ENCODE data around the gene BNC1. TPM values are rescaled to one million over a fixed set of nuclear protein-coding genes. Genes with fewer than 3 reads are reported as not detected.

Gene BNC1
- total RNA-seq, 1 experiment from 2014 or later = not detected

DNA sequence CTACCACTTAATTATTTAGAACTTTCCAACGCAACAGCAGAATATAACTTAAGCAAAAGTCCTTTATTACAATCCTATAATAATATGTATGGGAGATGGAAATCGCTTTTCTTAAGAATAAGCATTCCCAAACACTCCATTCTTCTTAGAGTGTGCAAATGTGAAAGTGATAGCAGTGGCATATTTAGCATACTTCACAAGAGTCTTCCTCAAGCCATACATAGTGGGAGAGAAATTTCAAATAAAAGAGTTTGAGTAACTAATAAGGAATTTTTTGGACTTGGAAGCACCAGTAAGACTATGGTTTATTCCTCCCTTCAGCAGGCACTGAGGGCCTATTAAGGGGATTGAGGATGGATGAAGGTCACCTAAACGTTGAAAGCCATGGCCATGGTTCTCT, 22.1 kb upstream of the BNC1 start:
- no peak overlapping the region for H3K4me3 ChIP-seq

DNA sequence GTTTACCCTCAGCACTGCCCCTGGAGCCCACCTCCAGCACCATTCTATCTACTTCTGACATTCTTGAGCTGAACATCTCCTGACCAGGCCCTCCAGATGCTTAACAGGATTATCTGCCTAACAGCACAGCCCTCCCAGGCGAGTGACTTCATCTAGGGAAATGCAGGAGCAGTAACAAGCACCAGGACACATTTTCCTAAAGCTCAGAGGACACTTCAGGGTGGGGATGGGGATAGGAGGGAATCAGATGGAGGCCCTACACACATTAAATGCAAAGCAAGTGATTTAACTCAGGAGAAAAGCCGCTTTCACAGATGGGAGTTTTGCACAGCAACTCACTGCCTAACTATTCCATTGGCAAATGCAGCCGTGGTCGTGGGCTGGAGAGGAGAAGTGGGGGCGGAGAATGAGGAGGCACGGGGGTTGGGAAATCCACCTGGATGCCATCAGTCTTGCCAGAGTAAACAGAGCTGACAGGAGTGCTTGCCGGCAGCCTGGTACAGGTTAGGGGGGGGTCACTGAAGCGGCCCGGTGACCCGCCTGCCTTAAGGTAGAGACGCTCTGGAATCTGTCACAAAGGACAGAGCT, 21.3 kb upstream of the BNC1 start:
- Histone ChIP-seq H3K27ac (no peak overlapping the region), H3K4me1 (peaks cover 4% of the 10 kb centered on the region; the same call in 1 of the 2 replicates)
- peak; percentile 8 to 27 for DNase-seq

More for the DNA sequence above, 22.1 kb upstream of the BNC1 start:
- Histone ChIP-seq H3K36me3 (no peaks in the 10 kb centered on the region), H3K27ac (no peak overlapping the region), H3K4me1 (peaks cover 4% of the 10 kb centered on the region; the same call in 1 of the 2 replicates), H3K27me3 (no peaks in the 10 kb centered on the region), H3K9me3 (replicated peaks) (no peaks in the 10 kb centered on the region; the same call in 1 of the 2 replicates)
- DNase-seq = no peak

DNA sequence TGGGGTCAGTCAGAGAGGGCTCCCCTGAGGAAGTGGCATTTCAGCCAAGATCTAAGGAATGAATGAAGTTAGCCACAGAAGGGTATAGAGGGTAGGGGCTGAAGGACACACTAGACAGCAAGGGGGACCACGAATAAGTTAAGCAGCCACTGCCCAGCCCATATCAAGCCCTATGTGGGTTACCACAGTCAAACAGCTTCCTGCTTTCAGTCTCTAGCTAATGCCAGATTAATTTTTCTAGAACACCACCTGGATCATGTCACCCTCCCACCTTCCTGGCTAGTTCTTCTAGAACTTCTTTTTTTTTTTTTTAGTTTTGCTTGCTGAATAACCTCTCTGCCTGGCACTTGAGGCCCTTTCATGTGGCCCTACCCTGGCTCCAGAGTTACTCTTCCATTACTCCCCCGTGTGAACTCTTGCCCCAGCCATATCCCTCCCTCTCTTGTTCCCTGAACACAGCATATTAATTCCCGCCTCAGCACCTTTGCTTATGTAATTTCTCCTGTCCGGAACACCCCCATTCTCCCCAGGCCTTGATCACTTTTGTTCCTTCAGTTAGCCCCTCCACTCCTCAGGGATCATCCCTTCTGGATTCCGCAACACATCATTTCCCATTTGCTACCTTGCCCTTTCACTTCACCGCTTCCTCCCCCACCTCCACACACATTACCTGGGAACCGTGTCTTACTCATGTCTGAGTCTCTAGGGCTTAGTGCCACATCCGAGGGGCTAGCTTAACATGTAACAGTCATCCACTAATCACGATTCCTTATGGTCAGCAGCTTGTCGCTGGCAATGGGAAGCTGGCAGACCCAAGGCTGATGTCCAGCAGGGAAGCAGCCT, 20.6 kb upstream of the BNC1 start:
- H3K4me3 ChIP-seq = no peak overlapping the region
- H3K36me3 ChIP-seq = no peaks in the 10 kb centered on the region
- no peaks in the 10 kb centered on the region; the same call in 1 of the 2 replicates for H3K9me3 ChIP-seq (replicated peaks)
- H3K4me1 ChIP-seq = 0 out of 2 replicates have a peak, but pooled peaks cover 4% of the 10 kb centered on the region
- H3K27ac ChIP-seq = no peak overlapping the region
- no peaks in the 10 kb centered on the region for H3K27me3 ChIP-seq
- no peak for DNase-seq

More for the DNA sequence above, 21.3 kb upstream of the BNC1 start:
- Histone ChIP-seq H3K27me3 (no peaks in the 10 kb centered on the region), H3K36me3 (no peaks in the 10 kb centered on the region), H3K4me3 (peak overlapping the region; percentile 11; the same call in 1 of the 2 replicates), H3K9me3 (replicated peaks) (no peaks in the 10 kb centered on the region; the same call in 1 of the 2 replicates)

DNA sequence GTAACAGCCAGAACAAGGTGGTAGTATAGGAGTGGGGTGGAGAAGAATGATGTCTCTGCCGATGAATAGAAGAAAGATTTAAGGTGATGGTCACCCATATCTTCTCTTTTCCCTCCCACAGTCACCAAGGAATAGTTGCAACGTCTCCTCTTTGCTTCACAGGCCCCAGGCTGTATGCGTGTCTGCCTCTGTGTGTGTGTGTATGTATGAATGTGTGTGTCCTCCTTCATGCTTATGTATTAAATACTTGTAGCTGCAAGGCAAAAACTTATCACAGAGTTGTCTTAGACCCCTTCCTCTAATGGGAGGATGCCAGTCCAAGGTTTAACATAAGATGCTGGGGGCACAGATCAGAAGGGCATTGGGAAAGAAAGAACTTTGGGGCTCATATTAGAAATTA, 19.1 kb upstream of the BNC1 start:
- no peaks in the 10 kb centered on the region; the same call in 1 of the 2 replicates for H3K9me3 ChIP-seq (replicated peaks)
- no peak for DNase-seq
- H3K27me3 ChIP-seq = no peaks in the 10 kb centered on the region

DNA sequence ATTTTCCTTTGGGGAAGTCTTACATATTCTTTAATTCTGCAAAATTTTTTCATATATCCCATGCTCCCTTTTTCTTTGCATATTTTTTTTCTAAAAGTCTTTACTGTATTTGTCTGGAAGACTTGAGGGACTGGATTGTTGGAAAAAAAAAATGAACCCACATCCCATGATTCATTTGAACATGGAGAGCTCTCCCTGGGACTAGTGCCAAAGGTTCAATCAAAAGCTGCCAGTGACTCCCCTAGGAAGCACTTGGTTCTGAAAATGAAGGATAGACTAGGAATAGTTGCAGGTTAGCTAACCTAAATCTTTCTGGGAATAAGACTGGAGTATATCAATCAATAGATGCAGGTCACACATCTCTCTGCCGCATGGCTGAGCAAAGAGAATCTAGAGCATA, 16.4 kb upstream of the BNC1 start:
- H3K4me1 ChIP-seq = no peaks in the 10 kb centered on the region
- no peak for DNase-seq
- no peaks in the 10 kb centered on the region for H3K27me3 ChIP-seq
- no peaks in the 10 kb centered on the region; the same call in 1 of the 2 replicates for H3K9me3 ChIP-seq (replicated peaks)
- no peak overlapping the region for H3K27ac ChIP-seq
- no peak overlapping the region for H3K4me3 ChIP-seq
- H3K36me3 ChIP-seq = no peaks in the 10 kb centered on the region

More for the DNA sequence above, 19.1 kb upstream of the BNC1 start:
- H3K27ac ChIP-seq = no peak overlapping the region
- 0 out of 2 replicates have a peak, but pooled peaks cover 4% of the 10 kb centered on the region for H3K4me1 ChIP-seq
- H3K36me3 ChIP-seq = no peaks in the 10 kb centered on the region
- H3K4me3 ChIP-seq = no peak overlapping the region

DNA sequence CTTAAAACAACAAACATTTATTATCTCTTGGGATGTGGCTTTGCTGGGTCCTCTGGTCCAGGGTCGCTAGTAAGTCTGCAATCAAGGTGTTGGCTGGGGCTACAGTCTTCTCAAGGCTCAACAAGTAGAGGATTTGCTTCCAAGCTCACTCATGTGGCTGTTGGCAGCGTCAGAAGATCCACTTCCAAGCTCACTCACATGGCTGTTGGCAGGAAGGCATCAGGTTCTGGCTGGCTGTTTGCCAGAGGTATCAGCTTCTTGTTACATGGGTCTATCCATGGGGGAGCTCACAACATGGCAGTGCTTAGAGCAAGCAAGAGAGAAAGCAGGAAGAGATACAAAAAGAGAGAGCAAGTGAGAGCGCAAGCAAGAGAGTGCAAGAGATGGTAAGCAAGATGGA, 15.0 kb upstream of the BNC1 start:
- no peak overlapping the region for H3K27ac ChIP-seq
- DNase-seq = peak in 1 of 2 experiments; percentile 28
- H3K36me3 ChIP-seq = no peaks in the 10 kb centered on the region
- H3K27me3 ChIP-seq = no peaks in the 10 kb centered on the region
- H3K4me1 ChIP-seq = no peaks in the 10 kb centered on the region
- H3K9me3 ChIP-seq (replicated peaks) = no peaks in the 10 kb centered on the region; the same call in 1 of the 2 replicates
- no peak overlapping the region for H3K4me3 ChIP-seq

DNA sequence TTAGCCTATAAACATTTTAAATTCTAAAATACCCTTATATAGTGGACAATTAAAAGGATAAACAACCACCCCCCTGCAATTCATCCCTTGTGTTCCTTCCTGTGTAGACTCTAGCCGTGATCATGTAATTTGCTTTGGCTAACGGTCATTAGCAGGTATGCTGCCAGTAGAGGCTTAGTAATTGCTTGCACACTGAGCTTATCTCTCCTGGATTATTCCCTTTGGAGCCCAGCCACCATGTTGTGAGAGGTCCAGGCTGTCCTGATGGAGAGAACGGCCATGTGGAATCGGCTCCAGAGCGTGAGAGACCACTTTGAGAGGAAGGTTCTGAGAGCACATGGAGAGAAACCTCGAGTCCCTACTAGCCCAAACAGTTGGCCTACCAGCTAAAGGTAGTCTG, 11.0 kb upstream of the BNC1 start:
- H3K9me3 ChIP-seq (replicated peaks) = no peaks in the 10 kb centered on the region
- no peak overlapping the region for H3K4me3 ChIP-seq
- H3K36me3 ChIP-seq = no peaks in the 10 kb centered on the region
- no peak for DNase-seq
- no peaks in the 10 kb centered on the region for H3K4me1 ChIP-seq
- H3K27me3 ChIP-seq = no peaks in the 10 kb centered on the region
- H3K27ac ChIP-seq = no peak overlapping the region

DNA sequence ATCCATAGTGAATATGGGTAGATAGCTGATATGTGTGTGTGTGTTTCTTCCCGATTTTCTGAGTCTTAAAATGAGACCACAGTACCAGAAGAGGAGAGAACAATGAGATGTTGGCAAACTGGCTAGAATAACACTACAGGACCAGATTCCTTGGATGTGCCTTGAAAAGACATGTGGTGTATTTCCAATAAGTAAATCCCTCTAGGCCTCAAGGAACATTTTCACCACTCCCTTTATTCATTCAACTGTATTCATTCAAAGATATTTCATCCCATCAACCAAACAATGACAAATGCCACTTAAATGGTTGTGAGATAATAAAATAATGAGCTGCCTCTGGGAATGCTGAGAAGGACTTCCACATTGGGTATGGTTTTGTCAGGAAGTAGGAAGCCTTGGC, 8.7 kb upstream of the BNC1 start:
- no peaks in the 10 kb centered on the region; the same call in 1 of the 2 replicates for H3K27me3 ChIP-seq
- DNase-seq = no peak

DNA sequence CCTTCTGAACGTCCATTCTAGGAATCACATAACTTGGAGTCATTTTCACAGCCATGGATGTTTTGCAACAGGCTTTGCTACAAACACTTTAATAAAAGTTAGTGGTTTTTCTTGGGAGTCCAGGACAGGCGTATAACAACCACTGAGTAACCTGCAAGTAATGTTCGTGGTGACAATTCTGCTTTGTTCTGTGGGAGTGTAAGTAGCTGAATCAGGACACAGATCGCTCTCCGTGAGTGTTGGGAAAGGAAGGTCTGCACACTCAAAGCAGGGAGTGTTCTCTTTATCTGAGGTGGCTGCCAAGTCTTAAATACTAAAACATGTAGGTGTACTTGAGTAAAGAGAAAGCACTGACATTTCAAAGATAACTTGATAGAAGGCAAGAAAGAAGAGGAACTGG, 7.9 kb upstream of the BNC1 start:
- Histone ChIP-seq H3K9me3 (replicated peaks) (no peaks in the 10 kb centered on the region), H3K36me3 (no peaks in the 10 kb centered on the region), H3K27me3 (no peaks in the 10 kb centered on the region; the same call in 1 of the 2 replicates), H3K4me3 (no peak overlapping the region), H3K4me1 (no peaks in the 10 kb centered on the region), H3K27ac (no peak overlapping the region)
- DNase-seq = no peak

More for the DNA sequence above, 8.7 kb upstream of the BNC1 start:
- no peaks in the 10 kb centered on the region for H3K9me3 ChIP-seq (replicated peaks)
- no peaks in the 10 kb centered on the region for H3K36me3 ChIP-seq
- H3K4me3 ChIP-seq = no peak overlapping the region
- no peaks in the 10 kb centered on the region for H3K4me1 ChIP-seq
- H3K27ac ChIP-seq = no peak overlapping the region

DNA sequence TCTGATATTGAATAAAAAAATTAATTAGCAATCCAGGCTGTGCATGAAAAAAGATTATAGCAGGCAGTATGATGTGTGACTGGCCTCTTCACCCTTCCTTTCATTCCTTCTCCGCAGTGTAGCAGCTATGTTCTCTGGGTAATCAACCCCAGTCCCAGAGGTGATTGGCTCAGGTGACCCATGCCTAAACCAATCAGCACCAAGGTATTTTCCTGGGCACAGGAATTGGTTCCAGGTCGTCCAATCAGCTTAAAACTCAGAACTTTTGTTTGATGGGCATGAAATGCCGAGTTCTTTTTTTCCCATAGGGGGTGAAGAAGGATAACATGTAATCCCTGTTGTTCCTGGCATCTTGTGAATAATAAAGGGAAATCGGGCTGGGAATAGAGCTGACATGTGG, 5.8 kb upstream of the BNC1 start:
- Histone ChIP-seq H3K9me3 (replicated peaks) (no peaks in the 10 kb centered on the region), H3K36me3 (no peaks in the 10 kb centered on the region), H3K27ac (no peak overlapping the region), H3K4me1 (no peaks in the 10 kb centered on the region), H3K4me3 (no peak overlapping the region), H3K27me3 (no peaks in the 10 kb centered on the region; the same call in 1 of the 2 replicates)
- peak in 1 of 2 experiments; percentile 9 for DNase-seq

DNA sequence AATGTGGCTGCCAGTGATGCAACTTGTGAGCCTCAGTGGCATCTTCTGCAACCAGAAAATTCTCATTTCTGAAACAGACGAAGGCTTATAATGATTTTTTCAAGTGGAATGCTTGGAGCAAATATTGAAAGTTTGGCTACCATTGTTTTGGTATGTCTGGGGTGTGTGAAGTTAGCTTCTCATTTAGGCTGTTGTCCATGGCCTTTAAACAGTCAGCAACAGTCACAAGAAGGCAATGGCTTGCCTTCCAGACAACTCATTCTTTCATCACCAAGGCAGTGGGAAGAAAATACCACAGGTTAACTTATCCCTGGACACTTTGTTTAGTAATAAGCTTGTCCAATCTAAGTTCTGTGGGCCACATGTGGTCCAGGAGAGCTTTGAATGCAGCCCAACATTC, 4.7 kb upstream of the BNC1 start:
- no peak for DNase-seq
- Histone ChIP-seq H3K9me3 (replicated peaks) (no peaks in the 10 kb centered on the region), H3K4me1 (no peaks in the 10 kb centered on the region), H3K27ac (no peak overlapping the region), H3K36me3 (no peaks in the 10 kb centered on the region), H3K4me3 (no peak overlapping the region), H3K27me3 (no peaks in the 10 kb centered on the region; the same call in 1 of the 2 replicates)

DNA sequence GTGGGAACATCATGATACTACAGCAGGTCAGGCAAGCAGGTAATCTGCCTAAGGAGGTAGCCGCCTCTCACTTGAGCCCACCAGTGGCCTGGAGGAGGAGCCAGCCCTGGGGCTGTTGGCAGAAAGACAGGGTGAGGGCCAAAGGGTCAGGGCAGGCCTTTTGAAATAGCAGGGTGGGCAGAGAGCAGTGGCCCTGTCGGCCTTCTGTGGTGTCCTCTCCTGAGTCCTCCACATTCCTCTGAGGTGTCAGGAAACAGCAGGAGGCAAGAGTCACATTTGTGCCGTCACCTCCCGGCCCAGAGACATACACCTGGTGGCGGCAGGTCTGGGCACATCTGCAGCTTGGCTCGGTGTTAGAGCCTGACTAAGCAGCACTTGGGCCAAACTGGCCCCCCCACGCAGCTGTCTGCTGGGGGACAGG, 3.9 kb upstream of the BNC1 start:
- Histone ChIP-seq H3K4me1 (no peaks in the 10 kb centered on the region), H3K27me3 (no peaks in the 10 kb centered on the region; the same call in 1 of the 2 replicates), H3K36me3 (no peaks in the 10 kb centered on the region), H3K4me3 (no peak overlapping the region), H3K9me3 (replicated peaks) (no peaks in the 10 kb centered on the region), H3K27ac (no peak overlapping the region)
- no peak for DNase-seq

DNA sequence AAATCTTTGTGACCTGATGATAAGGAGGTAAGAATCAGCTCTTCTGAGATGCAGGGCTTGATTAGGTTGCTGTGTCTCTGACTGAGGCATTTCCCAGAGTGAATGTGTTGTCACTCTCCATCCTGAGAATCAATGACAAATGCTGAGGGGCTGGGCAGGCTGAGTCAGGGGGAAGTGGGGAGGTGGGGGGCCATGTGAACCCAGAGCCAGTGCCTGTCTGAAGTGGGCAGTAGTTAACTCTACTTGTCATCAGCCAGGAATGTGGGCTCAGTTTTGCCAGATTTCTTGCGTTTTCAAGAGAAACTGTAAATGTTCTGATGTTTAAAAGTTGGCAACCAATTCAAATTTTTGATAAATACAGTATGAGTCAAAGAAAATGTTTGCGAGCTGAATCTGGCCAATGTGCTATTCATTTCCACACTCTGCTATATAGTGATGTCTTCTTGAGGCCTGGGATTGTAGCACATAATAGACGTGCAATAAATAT, 3.1 kb upstream of the BNC1 start:
- Histone ChIP-seq H3K9me3 (replicated peaks) (no peaks in the 10 kb centered on the region), H3K36me3 (no peaks in the 10 kb centered on the region), H3K27me3 (no peaks in the 10 kb centered on the region; the same call in 1 of the 2 replicates), H3K4me1 (no peaks in the 10 kb centered on the region), H3K27ac (no peak overlapping the region), H3K4me3 (no peak overlapping the region)
- DNase-seq = peak in 1 of 2 experiments; percentile 19

DNA sequence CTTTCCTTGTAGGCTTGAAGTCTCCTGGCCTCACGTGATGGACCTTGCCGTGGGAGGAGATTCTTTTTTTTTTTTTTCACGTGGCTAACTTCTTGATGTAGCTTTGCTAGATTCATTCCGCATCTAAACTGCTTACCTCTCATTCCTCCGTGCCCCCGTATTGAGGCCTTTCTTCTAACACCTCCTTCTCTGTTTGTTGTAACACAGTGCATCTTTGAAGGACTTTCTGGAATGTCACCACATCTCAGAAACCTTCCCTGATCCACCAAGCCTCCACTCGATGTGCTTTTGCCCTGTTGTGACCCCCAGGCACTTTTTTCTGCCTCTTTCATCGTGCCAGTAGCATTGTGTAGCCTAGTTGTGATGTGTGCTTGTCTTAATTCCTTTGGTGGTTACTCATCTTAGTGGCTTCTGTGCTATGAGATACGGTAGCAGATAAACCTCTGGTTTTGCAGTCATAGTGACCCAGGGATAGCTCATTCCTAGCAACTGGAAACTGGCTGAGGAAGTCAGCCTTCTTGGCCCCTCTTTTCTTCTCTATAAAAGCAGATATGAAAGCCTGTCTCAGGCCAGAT, 1.6 kb upstream of the BNC1 start:
- H3K27ac ChIP-seq = no peak overlapping the region

More for the DNA sequence above, 1.6 kb upstream of the BNC1 start:
- H3K27me3 ChIP-seq = no peaks in the 10 kb centered on the region; the same call in 1 of the 2 replicates
- H3K4me3 ChIP-seq = no peak overlapping the region
- no peak for DNase-seq
- no peaks in the 10 kb centered on the region for H3K36me3 ChIP-seq
- no peaks in the 10 kb centered on the region for H3K4me1 ChIP-seq
- 0 out of 2 replicates have a peak, but pooled peaks cover 5% of the 10 kb centered on the region for H3K9me3 ChIP-seq (replicated peaks)
